Neural progenitor cell (in vitro differentiated cells): ENCODE measurements around the gene SYCN.

Source experiments
- EZH2phosphoT487 ChIP-seq: fragments of 200-600 bp; sonication (generic); IDR thresholded peaks from 2 replicates; pipeline ENCODE4 v1.6.1; 2017; ENCODE audit warnings: antibody characterized with exemption
- TF ChIP-seq, protein P1 (sequence below): fragments of 200-600 bp; sonication (generic); IDR thresholded peaks from 2 replicates; pipeline ENCODE4 v1.5.1; 2017; ENCODE audit warnings: antibody characterized with exemption, mild to moderate bottlenecking

DNA sequence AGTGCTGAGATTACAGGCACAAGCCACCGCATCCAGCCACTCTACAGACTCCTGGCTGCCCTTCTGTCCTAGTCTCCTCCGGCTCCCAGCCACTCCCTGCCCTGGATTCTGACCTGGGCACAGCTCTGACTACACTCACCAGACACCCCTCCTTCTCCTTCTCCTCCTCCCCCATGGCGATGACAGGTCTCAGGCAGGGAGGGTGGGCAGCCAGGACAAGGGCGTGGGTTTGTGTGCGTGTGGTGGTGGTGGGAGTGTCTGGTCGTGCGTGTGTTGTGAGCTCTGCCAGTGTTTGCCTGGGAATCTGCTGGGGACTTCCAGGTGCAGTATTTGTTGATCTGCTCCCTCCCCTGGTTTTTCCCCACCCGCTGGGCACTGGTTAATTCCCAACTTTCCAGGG is 10.3 kb downstream of the SYCN start:
- TF ChIP-seq, protein P1, sequence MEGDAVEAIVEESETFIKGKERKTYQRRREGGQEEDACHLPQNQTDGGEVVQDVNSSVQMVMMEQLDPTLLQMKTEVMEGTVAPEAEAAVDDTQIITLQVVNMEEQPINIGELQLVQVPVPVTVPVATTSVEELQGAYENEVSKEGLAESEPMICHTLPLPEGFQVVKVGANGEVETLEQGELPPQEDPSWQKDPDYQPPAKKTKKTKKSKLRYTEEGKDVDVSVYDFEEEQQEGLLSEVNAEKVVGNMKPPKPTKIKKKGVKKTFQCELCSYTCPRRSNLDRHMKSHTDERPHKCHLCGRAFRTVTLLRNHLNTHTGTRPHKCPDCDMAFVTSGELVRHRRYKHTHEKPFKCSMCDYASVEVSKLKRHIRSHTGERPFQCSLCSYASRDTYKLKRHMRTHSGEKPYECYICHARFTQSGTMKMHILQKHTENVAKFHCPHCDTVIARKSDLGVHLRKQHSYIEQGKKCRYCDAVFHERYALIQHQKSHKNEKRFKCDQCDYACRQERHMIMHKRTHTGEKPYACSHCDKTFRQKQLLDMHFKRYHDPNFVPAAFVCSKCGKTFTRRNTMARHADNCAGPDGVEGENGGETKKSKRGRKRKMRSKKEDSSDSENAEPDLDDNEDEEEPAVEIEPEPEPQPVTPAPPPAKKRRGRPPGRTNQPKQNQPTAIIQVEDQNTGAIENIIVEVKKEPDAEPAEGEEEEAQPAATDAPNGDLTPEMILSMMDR, result no peak
- no peak for TF ChIP-seq EZH2phosphoT487
